Ramos (cell line): ENCODE data around the gene SEMA3B.
"Not testable (repeated sequence)": the region's sequence is repeated elsewhere in the genome, so short reads cannot be mapped to it uniquely, and the experiment has no call there.

Experiments
- in situ Hi-C: fragments of 300-500 bp; cut with MboI; formaldehyde crosslinking; loops from one replicate; pipeline ENCODE4 v1.14.3; 2022; ENCODE audit warnings: low sequenced_read_pairs; ENCODE audit not compliant: unreplicated experiment

SEMA3B gene

GRCh38 chr3:50237754-50238548 lies 31.0 kb upstream of the SEMA3B start:
- in situ Hi-C loops, result no loop called here

- in situ Hi-C loops, result no loop called here
Measured at GRCh38 chr3:50238549-50239026, 30.4 kb upstream of the SEMA3B start.

DNA sequence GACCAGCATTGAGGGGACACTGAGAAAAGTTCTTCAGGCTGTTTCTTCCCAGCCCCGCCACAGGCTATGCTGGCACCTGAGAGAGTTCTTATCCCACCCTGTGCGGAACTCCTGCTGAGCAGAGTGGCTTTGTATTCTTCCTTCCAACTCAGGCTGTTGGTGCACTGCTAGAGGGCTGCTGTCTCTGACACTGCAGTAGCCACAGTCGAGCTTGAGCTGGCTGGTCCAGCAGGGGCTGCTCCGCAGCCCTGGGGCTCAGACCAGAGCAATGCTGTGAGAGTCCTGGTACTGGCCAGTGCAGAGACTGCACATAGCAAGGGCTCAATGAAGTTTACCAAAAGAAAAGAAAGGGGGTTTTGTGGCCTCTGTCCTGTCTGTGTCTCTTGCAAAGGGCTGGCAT lies 29.3 kb upstream of the SEMA3B start:
- in situ Hi-C loops, result no loop called here

DNA sequence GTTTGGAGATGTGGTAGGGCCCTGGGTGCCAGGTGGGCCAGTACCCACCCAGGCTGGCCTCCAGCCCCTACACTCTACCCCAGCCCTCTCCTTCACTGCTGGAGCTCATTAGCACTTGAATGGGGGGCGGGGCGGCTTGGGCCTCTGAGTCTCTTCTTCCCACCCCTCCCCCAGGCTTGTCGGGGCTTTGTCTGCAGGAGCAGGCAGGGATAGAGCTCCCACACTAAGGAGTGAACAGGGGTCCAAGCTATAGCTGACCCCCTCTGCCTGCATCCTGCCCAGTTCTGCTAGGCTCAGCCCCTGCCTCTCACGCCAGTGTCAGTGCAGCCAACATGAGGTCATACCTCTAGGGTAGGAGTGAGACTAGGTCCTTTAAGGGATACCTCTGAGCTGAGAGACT lies 27.8 kb upstream of the SEMA3B start:
- in situ Hi-C loops, result no loop called here

GRCh38 chr3:50241713-50242380 lies 27.1 kb upstream of the SEMA3B start:
- in situ Hi-C loops, result no loop called here

- in situ Hi-C loops, result no loop called here
Measured at GRCh38 chr3:50242381-50242770, 26.6 kb upstream of the SEMA3B start.

DNA sequence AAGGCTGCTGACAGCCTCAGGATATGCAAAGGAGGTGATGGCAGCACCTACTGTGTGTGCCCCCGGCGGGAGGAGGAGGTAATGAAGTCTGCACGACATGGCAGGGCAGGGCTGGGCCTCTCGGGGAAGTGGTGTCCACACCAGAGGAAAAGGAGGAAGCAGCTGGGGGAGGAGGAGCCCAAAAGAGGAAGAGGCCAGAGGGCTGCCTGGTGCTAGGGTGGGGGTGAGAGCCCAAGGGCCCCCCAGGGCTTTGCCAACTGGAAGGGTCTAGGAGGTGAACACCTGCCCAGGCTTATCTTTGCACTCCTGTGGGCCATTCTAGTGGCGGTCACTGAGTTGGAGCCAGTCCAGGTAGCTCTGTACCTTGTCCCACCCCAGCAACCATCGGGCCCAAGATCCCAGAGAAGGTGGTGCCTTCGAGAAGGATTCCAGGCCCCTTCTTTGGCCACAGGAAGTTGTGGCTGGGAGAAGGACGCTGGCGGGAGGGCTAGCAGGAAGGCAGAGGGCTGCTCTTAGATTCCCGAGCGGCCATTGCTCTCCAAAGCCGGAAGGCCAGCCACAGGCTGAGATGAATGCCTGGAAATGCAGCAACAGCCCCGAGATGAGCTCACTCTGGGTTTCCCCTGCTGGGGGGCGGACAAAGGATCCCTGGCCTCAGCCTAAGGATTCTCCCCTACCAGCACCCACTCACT lies 25.9 kb upstream of the SEMA3B start:
- in situ Hi-C loops, result no loop called here

GRCh38 chr3:50243543-50243895 lies 25.4 kb upstream of the SEMA3B start:
- in situ Hi-C loops, result no loop called here

- in situ Hi-C loops, result not testable (repeated sequence)
Measured at GRCh38 chr3:50244813-50245212, 24.1 kb upstream of the SEMA3B start.

DNA sequence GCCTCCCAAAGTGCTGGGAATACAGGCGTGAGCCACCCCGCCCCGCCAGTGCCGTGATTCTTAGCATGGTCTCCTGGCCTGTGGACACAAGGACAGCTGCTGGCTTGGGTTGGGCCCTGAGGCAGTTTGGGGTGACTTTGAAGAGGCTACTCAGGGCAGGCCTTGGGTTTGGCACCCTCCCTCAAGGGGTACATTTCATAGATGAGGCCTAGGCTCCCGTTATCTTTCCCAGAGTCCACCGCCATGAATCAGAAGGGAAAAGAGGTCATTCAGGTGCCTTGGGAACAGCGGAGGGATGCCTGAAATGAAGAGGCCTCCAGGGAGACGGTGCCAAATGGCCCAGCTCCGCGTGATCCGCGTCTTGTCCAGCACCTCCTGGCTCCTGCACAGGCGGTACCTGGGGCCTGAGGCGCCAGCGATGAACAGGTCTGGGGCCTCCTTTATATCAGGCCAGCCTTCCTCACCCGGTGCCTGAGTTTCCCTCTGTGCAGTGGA lies 23.6 kb upstream of the SEMA3B start:
- in situ Hi-C loops, result no loop called here

DNA sequence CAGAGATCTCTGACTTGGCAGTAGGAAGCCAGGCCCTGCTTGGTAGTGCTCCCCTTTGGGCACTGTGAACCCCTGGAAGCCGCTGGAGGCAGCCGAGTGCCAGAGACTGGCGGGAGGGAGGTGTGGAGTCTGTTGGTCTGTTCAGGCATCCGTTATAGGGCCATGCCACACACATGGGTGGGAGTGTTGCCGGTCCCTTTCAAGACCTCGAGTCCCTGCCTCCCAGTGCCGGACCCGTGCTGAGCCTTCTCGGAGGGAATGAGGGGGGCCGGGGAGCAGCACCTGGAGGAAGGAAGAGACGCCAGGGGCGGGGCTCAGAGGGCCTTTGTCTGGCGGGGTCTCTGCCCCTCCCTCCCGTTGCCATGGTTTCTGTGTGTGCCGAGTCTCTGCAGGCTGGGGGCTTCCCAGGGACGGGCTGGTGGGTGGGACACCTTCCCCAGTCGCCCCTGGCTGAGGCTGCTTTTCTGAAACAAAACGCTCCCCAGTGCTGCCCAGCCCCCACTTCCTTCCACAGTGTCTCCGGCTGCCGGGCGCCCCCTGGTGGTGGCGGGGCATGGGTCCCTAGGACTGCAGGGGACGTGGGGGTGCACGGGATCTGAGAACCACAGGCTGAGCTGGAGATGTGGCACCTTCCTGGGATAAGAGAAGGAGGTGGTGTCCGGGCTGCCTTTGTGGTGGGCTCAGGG lies 23.0 kb upstream of the SEMA3B start:
- in situ Hi-C loops, result no loop called here

GRCh38 chr3:50246517-50246954 lies 22.4 kb upstream of the SEMA3B start:
- in situ Hi-C loops, result no loop called here

GRCh38 chr3:50248387-50248786 lies 20.6 kb upstream of the SEMA3B start:
- in situ Hi-C loops, result no loop called here

DNA sequence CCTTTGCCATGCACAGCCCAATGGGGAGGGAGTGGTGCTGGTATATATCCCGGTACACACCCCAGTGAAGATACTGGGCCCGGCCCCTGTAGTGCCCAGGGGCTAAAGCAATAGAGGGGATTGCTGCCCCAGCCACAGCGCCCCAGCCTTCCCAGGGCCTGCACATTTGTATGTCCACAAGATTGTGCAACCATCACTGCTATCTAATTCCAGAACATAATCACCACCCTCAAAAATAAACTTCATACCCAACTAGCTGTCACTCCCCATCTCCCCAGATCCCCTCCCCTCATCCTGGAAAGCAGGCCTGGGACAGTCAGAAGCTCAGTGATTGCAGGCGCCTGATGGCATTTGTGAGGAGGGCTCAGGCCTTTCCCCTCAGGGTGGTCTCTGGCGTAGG lies 19.5 kb upstream of the SEMA3B start:
- in situ Hi-C loops, result no loop called here

- in situ Hi-C loops, result no loop called here
Measured at GRCh38 chr3:50250514-50250913, 18.4 kb upstream of the SEMA3B start.

DNA sequence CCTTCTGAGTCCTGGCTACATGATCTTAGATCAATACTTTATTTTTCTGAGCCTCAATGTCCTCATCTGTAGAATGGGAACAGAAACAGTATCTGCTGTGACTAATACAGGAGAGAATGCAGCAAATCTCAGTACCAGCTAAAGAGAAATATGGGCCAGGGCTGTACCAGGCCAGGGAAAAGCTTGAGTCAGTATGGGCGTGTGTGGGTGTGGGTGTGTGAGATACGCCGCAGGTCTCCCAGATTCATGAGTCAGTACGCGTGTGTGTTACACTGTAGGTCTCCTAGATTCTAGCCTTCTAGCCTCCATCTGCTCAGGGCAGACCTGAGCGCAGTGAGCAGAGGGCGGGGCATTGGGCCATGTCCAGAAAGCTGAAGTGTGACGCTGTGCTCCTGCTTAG lies 17.7 kb upstream of the SEMA3B start:
- in situ Hi-C loops, result no loop called here

DNA sequence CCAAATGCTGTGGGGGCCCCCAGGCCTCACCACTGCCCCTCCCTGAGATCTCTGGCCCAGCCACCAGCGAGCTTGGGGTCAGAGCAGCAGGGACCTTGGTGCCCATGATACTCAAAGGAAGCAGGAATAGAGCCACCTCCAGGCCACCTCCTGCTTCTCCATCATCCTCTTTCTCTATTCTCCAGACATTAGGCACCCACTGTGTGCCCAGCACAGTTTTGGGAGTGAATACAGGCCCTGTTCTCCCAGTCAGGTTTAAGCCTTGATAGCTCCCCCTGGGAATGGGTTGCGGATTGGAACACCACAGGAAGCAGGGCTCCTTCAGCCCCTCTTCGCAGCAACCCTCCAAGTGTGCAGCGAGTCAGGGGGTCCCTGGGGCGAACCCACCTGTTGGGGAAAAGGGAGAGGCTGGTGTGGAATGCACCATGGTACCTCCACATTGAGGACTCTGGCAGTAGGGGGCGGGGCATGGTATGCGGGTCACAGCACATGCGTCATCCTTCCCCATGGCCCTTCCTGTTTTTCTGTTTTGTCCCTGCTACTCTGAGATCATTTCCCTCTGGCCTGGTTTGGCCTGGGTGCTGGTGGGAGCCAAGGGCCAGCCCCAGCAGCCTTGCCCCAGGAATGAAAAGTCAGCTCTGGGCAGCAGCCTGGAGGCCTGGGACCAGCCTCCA lies 14.2 kb upstream of the SEMA3B start:
- in situ Hi-C loops, result no loop called here

DNA sequence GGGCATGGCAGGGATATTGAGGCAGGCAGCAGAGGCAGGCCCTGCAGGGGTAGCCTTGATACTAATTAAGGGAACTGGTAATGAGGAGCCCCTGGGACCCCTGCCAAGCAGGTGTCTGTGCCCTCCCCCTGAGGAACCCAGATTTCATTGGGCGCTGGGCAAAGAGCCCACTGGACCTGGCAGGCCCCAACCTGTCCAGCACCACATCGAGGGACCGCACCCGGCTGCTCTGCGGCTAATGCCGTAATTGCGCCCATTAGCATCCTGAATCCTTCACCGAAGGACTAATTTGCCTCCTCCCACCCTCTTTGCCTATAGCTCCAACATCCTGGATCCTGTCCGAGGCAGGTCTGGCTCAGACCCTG lies 13.7 kb upstream of the SEMA3B start:
- in situ Hi-C loops, result no loop called here

GRCh38 chr3:50256978-50257890 lies 11.7 kb upstream of the SEMA3B start:
- in situ Hi-C loops, result no loop called here
